Uterus (tissue), 2 donors: ENCODE results near the gene NEURL1.

Source experiments
- CTCF ChIP-seq, 4 experiments: fragments of 200-600 bp in 2 of 4; fragments of 450-650 bp in 2 of 4; sonication (generic) in 2 of 4; IDR thresholded peaks; one replicate each; pipeline ENCODE4 v1.5.1; 2016 to 2019; ENCODE audit warnings: antibody characterized with exemption in 4 of 4, mild to moderate bottlenecking in 2 of 4, moderate library complexity in 1 of 4
- POLR2A ChIP-seq, 2 donors: fragments of 450-650 bp; IDR thresholded peaks; one replicate each; pipeline ENCODE4 v1.6.1; 2016; ENCODE audit warnings: antibody characterized with exemption in 2 of 2, mild to moderate bottlenecking in 1 of 2, moderate library complexity in 1 of 2

GRCh38 chr10:103556383-103557007 lies 63.0 kb downstream of the NEURL1 start:
- no peak for TF ChIP-seq CTCF (IDR thresholded peaks at IDR 0.05)
- TF ChIP-seq POLR2A (IDR thresholded peaks at IDR 0.05), result no peak
